GM12801 (cell line): ENCODE measurements around the gene TMEM132C.

Experiments
- TF ChIP-seq, protein P1 (sequence below): IDR thresholded peaks from one replicate; pipeline ENCODE4 v1.5.1; 2011; ENCODE audit warnings: control low read depth; ENCODE audit not compliant: insufficient read length; ENCODE audit errors: extremely low read depth

TMEM132C gene

DNA sequence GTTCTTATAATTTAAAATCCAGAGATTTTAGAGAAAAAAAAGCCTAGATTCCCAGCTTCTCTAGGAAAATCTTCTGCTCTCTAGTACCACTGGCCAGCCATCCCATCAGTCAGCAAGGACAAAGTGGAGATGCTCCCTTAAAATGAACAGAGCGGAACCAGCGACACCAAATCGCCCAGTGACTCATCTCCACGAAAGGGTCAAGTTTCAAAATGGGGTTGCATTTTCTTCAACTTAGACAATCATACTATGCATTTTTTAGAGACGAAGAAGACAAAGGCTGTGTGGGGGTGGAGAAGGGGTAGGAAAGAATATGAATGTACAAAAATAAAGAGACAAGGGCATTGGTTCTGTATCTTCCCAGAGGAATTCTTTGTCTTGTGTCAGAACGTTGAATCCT lies 344.8 kb downstream of the TMEM132C start:
- TF ChIP-seq, protein P1, sequence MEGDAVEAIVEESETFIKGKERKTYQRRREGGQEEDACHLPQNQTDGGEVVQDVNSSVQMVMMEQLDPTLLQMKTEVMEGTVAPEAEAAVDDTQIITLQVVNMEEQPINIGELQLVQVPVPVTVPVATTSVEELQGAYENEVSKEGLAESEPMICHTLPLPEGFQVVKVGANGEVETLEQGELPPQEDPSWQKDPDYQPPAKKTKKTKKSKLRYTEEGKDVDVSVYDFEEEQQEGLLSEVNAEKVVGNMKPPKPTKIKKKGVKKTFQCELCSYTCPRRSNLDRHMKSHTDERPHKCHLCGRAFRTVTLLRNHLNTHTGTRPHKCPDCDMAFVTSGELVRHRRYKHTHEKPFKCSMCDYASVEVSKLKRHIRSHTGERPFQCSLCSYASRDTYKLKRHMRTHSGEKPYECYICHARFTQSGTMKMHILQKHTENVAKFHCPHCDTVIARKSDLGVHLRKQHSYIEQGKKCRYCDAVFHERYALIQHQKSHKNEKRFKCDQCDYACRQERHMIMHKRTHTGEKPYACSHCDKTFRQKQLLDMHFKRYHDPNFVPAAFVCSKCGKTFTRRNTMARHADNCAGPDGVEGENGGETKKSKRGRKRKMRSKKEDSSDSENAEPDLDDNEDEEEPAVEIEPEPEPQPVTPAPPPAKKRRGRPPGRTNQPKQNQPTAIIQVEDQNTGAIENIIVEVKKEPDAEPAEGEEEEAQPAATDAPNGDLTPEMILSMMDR = no peak

DNA sequence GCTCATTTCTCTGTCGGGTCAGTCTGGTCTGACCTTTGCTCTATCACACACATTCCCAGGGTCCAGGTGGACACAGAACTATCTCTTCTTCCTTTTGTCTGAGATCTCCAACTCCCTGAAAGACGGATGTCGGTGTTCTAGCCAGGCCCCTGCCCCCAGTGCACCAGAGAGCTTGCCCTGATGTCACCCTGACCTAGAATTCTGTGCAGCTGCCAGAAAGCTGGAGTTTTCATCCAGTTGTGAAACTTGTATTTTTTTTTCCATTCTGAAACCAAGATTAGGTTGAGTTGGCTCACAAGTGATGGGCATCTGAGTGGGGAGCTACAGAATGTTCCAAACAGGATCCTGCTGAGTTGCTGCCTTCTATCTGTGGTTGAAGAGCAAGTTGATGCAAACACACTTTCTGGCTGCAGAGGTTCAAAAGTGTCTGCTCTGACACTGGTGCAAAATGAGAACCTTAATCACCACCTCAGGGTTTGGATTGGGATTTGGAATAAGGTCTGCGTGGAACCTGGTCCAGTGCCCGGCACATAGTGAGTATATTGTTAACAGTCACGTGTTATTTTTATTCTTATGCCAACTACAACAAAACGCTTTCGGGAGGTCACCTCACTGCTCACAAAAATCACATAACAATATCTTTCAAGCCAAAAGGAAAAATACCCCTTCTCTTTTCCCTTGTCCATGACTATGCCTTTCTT lies 345.3 kb downstream of the TMEM132C start:
- TF ChIP-seq, protein P1 = no peak

DNA sequence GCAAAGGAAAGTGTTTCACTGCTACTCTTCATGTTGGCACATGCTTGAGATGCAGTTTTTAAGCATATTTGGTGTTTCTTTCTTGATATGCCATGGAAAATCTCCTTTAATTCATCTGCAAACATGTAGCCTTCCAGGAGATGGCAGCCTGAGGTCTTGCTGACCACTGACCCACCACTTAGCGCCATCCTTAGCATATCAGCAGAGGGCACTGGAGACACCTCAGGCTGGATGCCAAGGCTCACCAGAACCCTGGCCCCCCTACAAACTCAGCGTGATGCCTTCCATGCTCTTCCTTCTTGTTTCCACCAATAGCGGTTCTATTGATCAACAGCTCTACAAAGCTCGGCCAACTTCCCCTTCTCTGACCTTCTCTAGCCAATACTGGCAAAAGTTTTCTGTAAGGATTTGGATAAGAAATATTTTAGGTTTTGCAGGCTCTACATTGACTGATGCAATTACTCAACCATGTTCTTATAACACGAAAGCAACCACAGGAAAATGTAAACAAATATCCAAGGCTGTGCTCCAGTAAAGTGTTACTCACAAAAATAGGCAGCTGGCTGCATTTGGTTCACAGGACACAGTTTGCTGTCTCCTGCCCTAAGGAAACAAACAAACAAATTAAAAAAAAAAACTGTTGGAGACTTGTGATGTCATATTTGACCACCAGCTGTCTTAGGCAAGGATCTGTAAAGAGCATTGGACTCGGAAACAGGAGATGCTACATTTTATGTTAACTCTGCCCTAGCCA lies 347.0 kb downstream of the TMEM132C start:
- TF ChIP-seq, protein P1 = no peak

DNA sequence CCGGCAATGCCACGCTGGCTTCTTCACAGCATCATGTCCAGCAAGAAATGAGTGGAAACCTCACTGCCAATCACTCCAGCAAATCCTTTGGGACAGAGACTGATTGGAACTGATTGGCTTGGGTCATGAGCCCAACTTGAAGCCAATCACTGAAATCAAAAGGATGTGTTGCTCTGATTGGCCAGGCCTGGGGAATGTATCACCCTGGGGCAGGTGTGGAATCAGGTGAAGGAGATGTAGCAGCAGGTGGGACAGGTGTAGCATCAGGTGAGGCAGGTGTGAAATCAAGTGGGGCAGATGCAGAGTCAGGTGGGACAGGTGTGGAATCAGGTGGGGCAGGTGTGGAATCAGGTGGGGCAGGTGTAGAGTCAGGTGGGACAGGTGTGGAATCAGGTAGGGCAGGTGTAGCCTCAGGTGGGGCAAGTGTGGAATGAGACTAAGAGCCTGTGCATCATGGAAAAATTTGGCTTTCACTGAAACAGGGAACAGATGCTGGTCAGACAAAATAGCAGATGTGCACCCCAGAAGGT lies 350.4 kb downstream of the TMEM132C start:
- TF ChIP-seq, protein P1 = no peak

DNA sequence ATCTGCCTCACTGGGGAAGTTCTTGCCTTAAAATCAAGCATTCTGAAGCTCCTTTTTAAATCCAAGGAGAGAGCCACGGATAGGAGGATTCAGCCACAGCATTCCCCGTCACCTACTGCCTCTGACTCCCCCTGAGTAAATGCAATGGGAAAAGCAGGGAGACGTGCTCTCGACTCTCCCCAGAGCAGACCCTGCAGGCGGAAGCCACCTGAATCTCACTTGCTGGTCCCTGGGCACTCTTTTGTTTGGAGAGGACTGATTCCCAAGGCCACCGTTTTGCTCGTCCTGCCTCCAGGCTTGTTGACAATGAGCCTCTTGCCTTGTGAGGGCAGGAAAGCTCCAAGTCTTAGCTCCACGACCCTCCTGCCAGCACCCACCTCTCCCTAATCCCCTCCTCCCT lies 352.3 kb downstream of the TMEM132C start:
- TF ChIP-seq, protein P1 = no peak

DNA sequence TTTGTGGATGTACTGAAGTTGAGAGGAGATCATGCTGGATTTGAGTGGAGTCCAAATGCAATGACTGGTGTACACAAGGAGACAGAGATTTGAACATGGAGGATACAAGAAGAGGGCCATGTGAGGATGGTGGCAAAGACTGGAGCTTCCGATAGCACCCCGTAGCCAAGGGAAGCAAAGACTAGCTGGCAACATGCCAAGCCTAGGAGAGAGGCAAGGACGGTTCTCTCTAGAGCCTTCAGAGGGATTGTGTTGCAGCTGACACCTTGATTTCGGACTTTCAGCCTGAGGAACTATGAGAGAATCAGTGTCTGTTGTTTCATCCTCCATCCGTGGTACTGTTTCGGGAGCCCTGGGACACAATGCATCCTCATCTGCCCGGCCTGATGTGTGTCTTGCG lies 354.3 kb downstream of the TMEM132C start:
- TF ChIP-seq, protein P1 = no peak

DNA sequence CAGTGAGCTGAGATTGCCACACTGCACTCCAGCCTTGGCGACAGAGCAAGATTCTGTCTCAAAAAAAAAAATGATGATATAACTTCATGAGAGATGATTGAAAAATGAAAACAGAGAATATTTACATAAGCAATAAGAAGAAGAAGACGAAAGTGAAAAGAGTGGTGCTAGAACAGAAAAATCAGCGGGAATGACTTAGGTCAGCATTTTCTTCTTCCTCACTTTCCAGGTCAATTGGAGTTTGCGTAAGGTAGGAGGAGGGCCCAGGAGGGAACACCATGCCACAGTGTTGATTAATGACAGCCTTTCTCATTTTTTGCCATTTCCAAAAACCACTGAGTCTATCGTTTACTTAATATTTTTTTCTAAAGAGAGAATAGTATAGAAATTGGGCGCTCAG lies 356.8 kb downstream of the TMEM132C start:
- TF ChIP-seq, protein P1 = no peak
